Measurements from ENCODE around the gene CTNNBL1. TPM values are rescaled to one million over a fixed set of nuclear protein-coding genes. Genes with fewer than 3 reads are reported as not detected.

Gene CTNNBL1
- total and polyA plus RNA-seq, 3 donors from 2014 or later: 50.4 to 119 (median 61.0) TPM

GRCh38 chr20:37920270-37920669 is 226.4 kb downstream of the CTNNBL1 start:
- 77 to 100% methylated on average over 1 to 6 of the region's 6 CpGs for WGBS, 2 donors
- Histone ChIP-seq H3K4me3 (no peak overlapping the region), H3K9me3 (no peaks in the 10 kb centered on the region), H3K27me3 (no peaks in the 10 kb centered on the region), H3K27ac (no peak overlapping the region), H3K36me3 (ENCODE audit: low read depth, missing control alignments) (no peaks in the 10 kb centered on the region), H3K4me1 (peaks cover 24% of the 10 kb centered on the region)
- DNase-seq: no peak
- intact Hi-C loops (cut with DNase I; ENCODE audit: low total_unique reads): no loop called here
- TF ChIP-seq CTCF (IDR thresholded peaks at IDR 0.05): no peak
- TF ChIP-seq POLR2A (IDR thresholded peaks at IDR 0.05): no peak

- Histone ChIP-seq H3K36me3 (ENCODE audit: low read depth, missing control alignments) (no peaks in the 10 kb centered on the region), H3K4me3 (no peak overlapping the region), H3K27me3 (no peaks in the 10 kb centered on the region), H3K4me1 (peaks cover 18% of the 10 kb centered on the region), H3K9me3 (no peaks in the 10 kb centered on the region), H3K27ac (no peak overlapping the region)
- TF ChIP-seq POLR2A (IDR thresholded peaks at IDR 0.05): no peak
- no peak for TF ChIP-seq CTCF (IDR thresholded peaks at IDR 0.05)
- intact Hi-C loops (cut with DNase I; ENCODE audit: low total_unique reads): no loop called here
- 100% methylated on average over 1 of the region's 1 CpG; no CpG with 5 or more reads in 1 of the 2 donors for WGBS, 2 donors
- no peak for DNase-seq
Observed at GRCh38 chr20:37920679-37921322, 227.0 kb downstream of the CTNNBL1 start.

GRCh38 chr20:37921341-37921929 is 227.6 kb downstream of the CTNNBL1 start:
- TF ChIP-seq CTCF (IDR thresholded peaks at IDR 0.05) (no peak), POLR2A (IDR thresholded peaks at IDR 0.05) (no peak)
- 81 to 88% methylated on average over 6 of the region's 6 CpGs for WGBS, 2 donors
- Histone ChIP-seq H3K4me1 (peaks cover 12% of the 10 kb centered on the region), H3K36me3 (ENCODE audit: low read depth, missing control alignments) (no peaks in the 10 kb centered on the region), H3K27ac (no peak overlapping the region), H3K27me3 (no peaks in the 10 kb centered on the region), H3K4me3 (no peak overlapping the region), H3K9me3 (no peaks in the 10 kb centered on the region)
- DNase-seq: no peak
- intact Hi-C loops (cut with DNase I; ENCODE audit: low total_unique reads): no loop called here

Other genes starting within 250 kb of the CTNNBL1 start
- gene NNAT, start 172.8 kb upstream of the CTNNBL1 start, total RNA-seq: 1 to 10 TPM; 6.2 to 8.7 TPM
- 6.1 TPM for gene NNAT, start 172.8 kb upstream of the CTNNBL1 start, polyA plus RNA-seq (ENCODE audit: insufficient read depth, low read depth, low replicate concordance)
- gene BLCAP, start 166.2 kb upstream of the CTNNBL1 start, total RNA-seq: 10 to 100 TPM; 80.0 to 83.6 TPM
- gene BLCAP, start 166.2 kb upstream of the CTNNBL1 start, polyA plus RNA-seq (ENCODE audit: insufficient read depth, low read depth, low replicate concordance): 76.9 TPM
- 10 to 100 TPM; 40.2 to 74.7 TPM for gene VSTM2L, start 209.1 kb downstream of the CTNNBL1 start, total RNA-seq
- 7.3 TPM for gene VSTM2L, start 209.1 kb downstream of the CTNNBL1 start, polyA plus RNA-seq (ENCODE audit: insufficient read depth, low read depth, low replicate concordance)

Measured in testis (tissue), 3 donors.